ENCODE results near the gene PATL1.

PATL1 gene

GRCh38 chr11:59668950-59669610 lies at the start of gene PATL1:
PATL1 (minus strand) TSS chr11:59669037; CDS start chr11:59668895, 142 bp downstream.
- H3K4me3 ChIP-seq (ENCODE audit: low read depth, low read length), result peak within 1 kb of the TSS; percentile 88
- peak; percentile 95 for DNase-seq (ENCODE audit: low read depth)
- no peak for TF ChIP-seq CTCF (IDR thresholded peaks at IDR 0.05; ENCODE audit: control insufficient read depth, extremely low read depth, insufficient read depth)

GRCh38 chr11:59716051-59716450 lies 47.2 kb upstream of the PATL1 start:
- no peak for DNase-seq (ENCODE audit: low read depth)
- TF ChIP-seq CTCF (IDR thresholded peaks at IDR 0.05; ENCODE audit: control insufficient read depth, extremely low read depth, insufficient read depth), result no peak
- no peak overlapping the region for H3K4me3 ChIP-seq (ENCODE audit: low read depth, low read length)

- no peak within 1 kb of the TSS for H3K4me3 ChIP-seq (ENCODE audit: low read depth, low read length)
- TF ChIP-seq CTCF (IDR thresholded peaks at IDR 0.05; ENCODE audit: control insufficient read depth, extremely low read depth, insufficient read depth), result no peak
- DNase-seq (ENCODE audit: low read depth), result no peak
Measured at GRCh38 chr11:59713745-59714144, 44.9 kb upstream of the PATL1 start, which contains the start of gene OR10V1. OR10V1 (minus strand) TSS chr11:59713845; CDS start chr11:59713845, 0 bp downstream.

GRCh38 chr11:59710136-59710847 lies 41.5 kb upstream of the PATL1 start:
- TF ChIP-seq CTCF (IDR thresholded peaks at IDR 0.05; ENCODE audit: control insufficient read depth, extremely low read depth, insufficient read depth), result no peak
- DNase-seq (ENCODE audit: low read depth), result no peak
- H3K4me3 ChIP-seq (ENCODE audit: low read depth, low read length), result no peak overlapping the region

GRCh38 chr11:59708537-59708936 lies 39.7 kb upstream of the PATL1 start:
- TF ChIP-seq CTCF (IDR thresholded peaks at IDR 0.05; ENCODE audit: control insufficient read depth, extremely low read depth, insufficient read depth), result no peak
- no peak for DNase-seq (ENCODE audit: low read depth)
- no peak overlapping the region for H3K4me3 ChIP-seq (ENCODE audit: low read depth, low read length)

GRCh38 chr11:59707371-59707770 lies 38.5 kb upstream of the PATL1 start:
- no peak for TF ChIP-seq CTCF (IDR thresholded peaks at IDR 0.05; ENCODE audit: control insufficient read depth, extremely low read depth, insufficient read depth)
- no peak for DNase-seq (ENCODE audit: low read depth)
- no peak overlapping the region for H3K4me3 ChIP-seq (ENCODE audit: low read depth, low read length)

All from LNCaP clone FGC (cell line).